OCI-LY3 (cell line): ENCODE data around the gene ZBED3.

ENCODE experiments used
- H2AFZ ChIP-seq: fragments of 200-600, 300-600 bp; shearing (Covaris generic); 2 replicates; pipeline ENCODE4 v1.6.0; 2014; ENCODE audit warnings: antibody characterized with exemption, low read depth, low read length
- H3K27ac ChIP-seq: fragments of 200-600, 300-600 bp; sonication (generic); 2 replicates; pipeline ENCODE4 v1.5.1; 2014; ENCODE audit warnings: mild to moderate bottlenecking, low read length, moderate library complexity, mixed read lengths
- H3K27me3 ChIP-seq: fragments of 200-600, 300-600 bp; sonication (generic); 2 replicates; pipeline ENCODE4 v1.6.1; 2014; ENCODE audit warnings: low read depth, low read length, mixed read lengths
- H3K36me3 ChIP-seq: fragments of 200-600, 300-600 bp; sonication (generic); replicated peaks from 2 replicates; pipeline ENCODE3; 2014; ENCODE audit warnings: low read depth, low read length, mixed read lengths
- H3K4me1 ChIP-seq: fragments of 300-600, 200-600 bp; sonication (generic); 2 replicates; pipeline ENCODE4 v1.6.1; 2014; ENCODE audit warnings: low read length, mixed read lengths
- H3K4me2 ChIP-seq: fragments of 200-600, 300-600 bp; sonication (generic); 2 replicates; pipeline ENCODE4 v1.6.1; 2014; ENCODE audit warnings: low read length, mixed read lengths
- H3K4me3 ChIP-seq: fragments of 300-600, 200-600 bp; sonication (generic); 2 replicates; pipeline ENCODE4 v1.5.1; 2014; ENCODE audit warnings: antibody characterized with exemption, mild to moderate bottlenecking, low read length, moderate library complexity
- H3K79me2 ChIP-seq: fragments of 300-600, 200-600 bp; shearing (Covaris generic); 2 replicates; pipeline ENCODE4 v1.6.1; 2014; ENCODE audit warnings: mild to moderate bottlenecking, low read length, mixed read lengths
- H3K9ac ChIP-seq: fragments of 300-600, 200-600 bp; shearing (Covaris generic); 2 replicates; pipeline ENCODE4 v1.6.0; 2014; ENCODE audit warnings: mild to moderate bottlenecking, low read length, moderate library complexity
- H3K9me3 ChIP-seq: fragments of 200-600, 300-600 bp; shearing (Covaris generic); 2 replicates; pipeline ENCODE4 v1.6.1; 2014; ENCODE audit warnings: low read length, mixed read lengths; ENCODE audit not compliant: insufficient read depth
- H4K20me1 ChIP-seq: fragments of 200-600, 300-600 bp; sonication (generic); 2 replicates; pipeline ENCODE4 v1.6.1; 2016; ENCODE audit warnings: low read length, mixed read lengths; ENCODE audit not compliant: insufficient read depth
- CTCF ChIP-seq: fragments of 200-600, 300-600 bp; sonication (generic); IDR thresholded peaks from 2 replicates; pipeline ENCODE4 v1.5.1; 2014; ENCODE audit warnings: antibody characterized with exemption, low read length, low read depth
- EZH2phosphoT487 ChIP-seq: fragments of 200-600 bp; shearing (Covaris generic); IDR thresholded peaks from 2 replicates; pipeline ENCODE4 v1.6.1; 2018; ENCODE audit warnings: antibody characterized with exemption, mixed run types, low read depth

The ZBED3 gene

GRCh38 chr5:77035950-77036349 lies 51.1 kb downstream of the ZBED3 start:
- no peaks in the 10 kb centered on the region for H3K9me3 ChIP-seq
- no peak overlapping the region for H3K4me3 ChIP-seq
- H3K79me2 ChIP-seq = peaks cover 25% of the 10 kb centered on the region
- peaks cover 14% of the 10 kb centered on the region for H3K4me1 ChIP-seq
- no peak overlapping the region for H3K4me2 ChIP-seq
- peaks cover 29% of the 10 kb centered on the region for H3K36me3 ChIP-seq
- no peaks in the 10 kb centered on the region for H3K27me3 ChIP-seq
- H3K27ac ChIP-seq = no peak overlapping the region
- TF ChIP-seq CTCF (no peak), EZH2phosphoT487 (no peak)
- peaks cover 3% of the 10 kb centered on the region; the same call in 1 of the 2 replicates for H4K20me1 ChIP-seq
- no peak overlapping the region for H2AFZ ChIP-seq
- H3K9ac ChIP-seq = no peak overlapping the region

DNA sequence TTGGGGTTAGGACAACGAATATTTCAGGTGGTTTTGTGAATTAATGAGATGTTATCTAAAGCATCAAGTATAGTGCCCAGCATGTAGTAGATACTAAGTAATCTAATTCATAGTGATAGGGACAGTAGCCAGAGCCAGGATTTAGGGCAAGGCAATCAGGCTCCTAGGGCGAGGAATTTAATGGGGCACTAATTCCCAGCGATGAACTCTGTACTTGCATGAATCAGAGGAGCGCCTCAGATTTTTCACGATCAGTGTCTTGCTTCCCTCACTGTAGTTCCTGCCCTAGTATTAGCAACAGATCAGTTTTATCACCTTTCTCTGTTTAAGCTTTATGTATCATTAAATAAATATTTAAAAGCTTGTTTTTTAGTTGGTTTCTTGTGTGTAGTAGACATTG lies 53.7 kb downstream of the ZBED3 start:
- H3K4me3 ChIP-seq = no peak overlapping the region
- no peak overlapping the region for H3K4me2 ChIP-seq
- H3K9me3 ChIP-seq = peaks cover 11% of the 10 kb centered on the region; the same call in 1 of the 2 replicates

GRCh38 chr5:77032635-77033034 lies 54.5 kb downstream of the ZBED3 start:
- Histone ChIP-seq H3K9me3 (peaks cover 11% of the 10 kb centered on the region; the same call in 1 of the 2 replicates), H3K36me3 (peaks cover 28% of the 10 kb centered on the region), H3K4me3 (no peak overlapping the region), H3K4me2 (no peak overlapping the region), H3K27ac (no peak overlapping the region), H2AFZ (no peak overlapping the region), H3K79me2 (peaks cover 32% of the 10 kb centered on the region), H3K4me1 (peaks cover 13% of the 10 kb centered on the region), H3K9ac (no peak overlapping the region), H4K20me1 (peaks cover 3% of the 10 kb centered on the region; the same call in 1 of the 2 replicates), H3K27me3 (no peaks in the 10 kb centered on the region)
- no peak for TF ChIP-seq EZH2phosphoT487
- TF ChIP-seq CTCF = no peak

More for the DNA sequence above, 53.7 kb downstream of the ZBED3 start:
- no peak for TF ChIP-seq CTCF
- no peak for TF ChIP-seq EZH2phosphoT487
- H4K20me1 ChIP-seq = peaks cover 3% of the 10 kb centered on the region; the same call in 1 of the 2 replicates
- H3K36me3 ChIP-seq = peaks cover 32% of the 10 kb centered on the region
- H3K79me2 ChIP-seq = peaks cover 32% of the 10 kb centered on the region
- H3K4me1 ChIP-seq = peaks cover 13% of the 10 kb centered on the region
- H2AFZ ChIP-seq = no peak overlapping the region
- H3K27ac ChIP-seq = no peak overlapping the region
- H3K9ac ChIP-seq = no peak overlapping the region
- H3K27me3 ChIP-seq = no peaks in the 10 kb centered on the region

DNA sequence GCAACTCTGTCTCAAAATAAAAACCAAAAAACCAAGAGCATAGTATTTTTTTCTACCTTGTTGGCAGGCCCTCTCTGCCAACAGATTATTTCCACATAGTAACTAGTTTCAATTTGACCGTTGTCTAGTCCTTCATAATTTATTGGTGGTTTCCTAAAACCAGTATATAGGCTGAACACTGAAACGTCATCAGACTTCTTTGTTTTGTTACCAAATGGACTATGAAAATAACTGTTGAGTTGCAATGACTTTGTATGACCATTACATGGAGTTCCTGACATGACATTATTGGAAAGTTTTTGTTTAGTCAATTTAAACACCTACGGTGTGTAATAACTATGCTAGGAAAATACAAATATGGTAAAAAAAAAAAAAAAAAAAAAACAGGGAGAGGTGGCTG lies 55.2 kb downstream of the ZBED3 start:
- H3K36me3 ChIP-seq = peaks cover 24% of the 10 kb centered on the region
- peak overlapping the region; percentile 77 for H3K4me2 ChIP-seq
- H3K9me3 ChIP-seq = peaks cover 11% of the 10 kb centered on the region; the same call in 1 of the 2 replicates
- no peaks in the 10 kb centered on the region for H3K27me3 ChIP-seq
- H3K79me2 ChIP-seq = peaks cover 32% of the 10 kb centered on the region
- no peak overlapping the region for H3K9ac ChIP-seq
- peak overlapping the region; percentile 84; the same call in 1 of the 2 replicates for H3K4me3 ChIP-seq
- H2AFZ ChIP-seq = no peak overlapping the region
- TF ChIP-seq EZH2phosphoT487 = no peak
- no peak for TF ChIP-seq CTCF
- peaks cover 3% of the 10 kb centered on the region; the same call in 1 of the 2 replicates for H4K20me1 ChIP-seq
- H3K4me1 ChIP-seq = peaks cover 13% of the 10 kb centered on the region
- no peak overlapping the region for H3K27ac ChIP-seq
